GM19099 (cell line): ENCODE results near the gene DNAAF1.

Source experiments
- POLR2A ChIP-seq: IDR thresholded peaks from 3 replicates; pipeline ENCODE4 v1.6.1; 2011; ENCODE audit warnings: low read depth; ENCODE audit not compliant: insufficient read length; ENCODE audit errors: extremely low read depth

The DNAAF1 gene

DNA sequence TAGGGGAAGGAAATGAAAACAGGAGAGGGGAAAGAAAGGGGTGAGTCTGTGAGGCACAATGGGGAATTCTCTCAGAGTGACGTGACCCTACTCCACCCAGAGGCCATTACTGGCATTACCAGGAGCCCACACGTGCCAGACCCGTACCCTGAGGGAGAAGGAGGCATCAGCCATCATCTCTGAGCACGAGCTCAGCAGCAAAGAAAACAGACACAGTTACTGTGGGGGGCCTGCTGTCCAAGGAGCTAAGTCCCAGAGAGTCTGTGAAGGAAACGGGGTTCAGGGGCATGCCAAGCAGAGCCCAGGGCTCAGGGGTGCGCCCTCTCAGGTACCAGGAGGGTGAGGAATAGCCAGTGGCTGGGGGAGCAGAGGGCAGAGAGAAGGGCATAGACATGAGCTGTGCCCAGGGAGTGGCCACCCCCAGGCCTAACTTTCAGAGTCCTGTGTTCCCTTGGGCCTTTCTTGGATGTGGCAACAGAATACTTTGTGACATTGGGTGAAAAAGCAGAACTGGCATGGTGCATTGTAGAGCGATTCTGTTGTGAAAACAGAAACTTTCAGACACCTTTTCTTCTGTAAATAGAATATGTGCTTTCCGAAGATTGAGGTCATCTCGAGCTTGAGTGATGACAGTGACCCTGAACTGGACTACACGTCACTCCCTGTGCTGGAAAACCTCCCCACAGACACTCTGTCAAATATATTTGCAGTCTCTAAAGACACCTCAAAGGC, 30.4 kb downstream of the DNAAF1 start:
- TF ChIP-seq POLR2A = no peak

DNA sequence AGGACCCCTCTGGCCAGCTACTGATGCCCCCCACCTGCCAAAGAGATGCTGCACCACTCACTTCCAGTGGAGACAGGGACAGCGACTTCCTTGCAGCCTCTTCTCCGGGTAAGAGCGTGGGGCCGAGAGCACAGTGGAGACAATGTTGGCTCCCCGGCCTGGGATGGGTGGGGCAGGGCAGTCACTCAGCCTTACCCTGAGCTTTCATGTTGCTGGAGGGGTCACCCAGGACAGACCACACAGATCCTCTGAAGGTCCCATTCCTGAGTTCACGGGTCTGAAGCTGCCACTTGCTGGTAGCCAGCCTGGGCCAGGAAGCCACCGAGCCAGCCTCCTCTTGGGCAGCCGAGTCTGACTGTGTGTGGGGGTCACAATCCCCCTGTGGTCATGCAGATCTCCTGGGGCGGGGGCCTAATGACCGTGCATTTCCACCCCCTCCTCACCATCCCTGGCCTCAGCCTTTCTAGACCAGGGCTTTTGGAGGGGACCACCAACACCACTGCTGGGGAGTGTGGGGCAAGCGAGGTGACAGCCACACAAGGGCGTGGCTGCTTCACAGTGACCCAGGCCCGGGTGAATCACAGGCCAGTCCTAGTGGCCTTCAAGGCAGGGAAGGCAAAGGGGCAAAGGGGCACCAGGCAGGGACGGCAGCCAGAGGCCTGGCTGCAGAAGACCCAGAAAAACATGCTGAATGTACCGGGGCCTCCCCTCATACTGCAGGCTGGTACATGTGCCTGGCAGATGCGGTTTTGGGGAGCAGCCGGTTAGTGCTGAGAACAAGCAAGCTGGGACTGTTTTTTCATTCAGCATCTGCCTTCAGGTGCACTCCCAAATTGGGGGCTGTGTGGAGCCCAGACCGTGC, 31.3 kb downstream of the DNAAF1 start:
- TF ChIP-seq POLR2A = no peak

DNA sequence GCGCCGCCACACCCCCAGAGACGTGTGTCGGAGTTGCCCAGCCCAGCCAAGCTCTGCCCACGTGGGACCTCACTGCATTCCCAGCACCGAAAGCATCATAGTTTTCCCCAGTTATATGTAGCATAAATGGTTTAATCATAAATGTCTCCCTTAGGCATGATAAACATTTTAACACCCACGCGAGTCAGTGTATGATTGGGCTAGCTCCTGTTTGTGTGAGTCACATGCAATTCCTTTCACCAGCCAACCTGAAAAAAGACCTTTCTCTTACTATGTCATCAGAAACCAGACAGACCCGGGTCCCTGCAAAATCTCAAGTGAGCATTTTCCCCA, 32.6 kb downstream of the DNAAF1 start:
- no peak for TF ChIP-seq POLR2A

DNA sequence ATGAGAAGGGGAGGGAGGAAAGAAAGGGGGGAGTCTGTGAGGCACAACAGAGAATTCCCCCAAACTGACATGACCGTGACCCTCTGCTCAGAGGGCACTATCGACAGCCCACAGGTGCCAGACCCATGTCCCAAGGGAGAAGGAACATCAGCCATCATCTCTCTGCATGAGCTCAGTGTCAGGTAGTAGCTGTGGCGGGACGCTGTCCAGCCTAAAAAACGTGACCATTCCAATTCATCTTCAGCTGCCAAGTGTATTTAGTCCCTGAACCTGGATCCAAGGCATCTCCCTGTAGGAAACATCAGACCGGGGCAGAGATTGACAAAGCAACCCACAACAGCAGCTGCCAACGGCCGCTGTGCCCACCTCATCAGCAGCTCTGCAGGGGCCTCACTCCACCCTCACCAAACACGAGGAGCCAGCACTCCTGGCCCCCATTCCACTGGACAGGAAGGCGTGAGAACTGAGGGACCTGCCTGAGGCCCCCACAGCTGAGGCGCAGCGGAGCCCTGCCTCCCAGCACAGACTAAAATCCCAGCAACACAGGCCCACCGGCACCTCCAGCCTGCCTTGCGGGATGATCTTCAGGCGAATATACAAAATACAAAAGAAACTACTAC, 33.1 kb downstream of the DNAAF1 start:
- TF ChIP-seq POLR2A = no peak

DNA sequence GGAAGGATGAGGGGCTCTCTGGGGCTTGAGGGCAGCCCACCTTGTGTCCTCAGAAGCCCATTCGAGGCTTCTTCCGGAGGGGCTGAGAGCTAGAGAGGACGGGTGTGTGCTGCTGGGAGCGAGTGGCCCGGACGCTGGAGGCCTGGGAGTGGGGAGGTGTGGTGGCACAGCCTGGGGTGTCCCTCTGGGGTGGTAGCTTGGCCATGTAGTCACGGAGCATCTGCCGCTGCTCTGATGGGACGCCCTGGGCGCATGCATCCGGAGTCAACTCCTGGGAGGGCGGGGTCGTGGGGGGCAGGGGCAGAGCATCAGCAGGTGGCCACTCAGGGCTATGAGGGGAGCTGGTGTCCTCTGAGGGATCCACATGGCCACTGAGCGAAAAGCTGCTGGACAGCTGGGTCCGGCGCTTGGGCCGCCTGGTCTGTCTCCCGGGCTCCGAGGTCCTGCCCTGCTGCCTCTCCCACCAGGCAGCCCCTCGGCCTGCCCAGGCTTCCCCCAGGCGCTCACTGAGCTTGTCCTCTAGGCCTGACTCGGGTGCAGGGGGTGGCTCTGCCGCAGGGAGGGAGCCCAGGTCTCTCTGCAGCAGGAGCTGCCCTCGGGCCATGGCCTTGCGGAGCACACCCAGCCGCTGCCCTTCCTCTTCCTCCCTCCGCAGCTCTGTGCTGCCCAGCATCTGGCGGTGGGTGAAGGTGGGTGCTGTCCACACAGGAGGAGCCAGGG, 33.9 kb downstream of the DNAAF1 start:
- TF ChIP-seq POLR2A = no peak

DNA sequence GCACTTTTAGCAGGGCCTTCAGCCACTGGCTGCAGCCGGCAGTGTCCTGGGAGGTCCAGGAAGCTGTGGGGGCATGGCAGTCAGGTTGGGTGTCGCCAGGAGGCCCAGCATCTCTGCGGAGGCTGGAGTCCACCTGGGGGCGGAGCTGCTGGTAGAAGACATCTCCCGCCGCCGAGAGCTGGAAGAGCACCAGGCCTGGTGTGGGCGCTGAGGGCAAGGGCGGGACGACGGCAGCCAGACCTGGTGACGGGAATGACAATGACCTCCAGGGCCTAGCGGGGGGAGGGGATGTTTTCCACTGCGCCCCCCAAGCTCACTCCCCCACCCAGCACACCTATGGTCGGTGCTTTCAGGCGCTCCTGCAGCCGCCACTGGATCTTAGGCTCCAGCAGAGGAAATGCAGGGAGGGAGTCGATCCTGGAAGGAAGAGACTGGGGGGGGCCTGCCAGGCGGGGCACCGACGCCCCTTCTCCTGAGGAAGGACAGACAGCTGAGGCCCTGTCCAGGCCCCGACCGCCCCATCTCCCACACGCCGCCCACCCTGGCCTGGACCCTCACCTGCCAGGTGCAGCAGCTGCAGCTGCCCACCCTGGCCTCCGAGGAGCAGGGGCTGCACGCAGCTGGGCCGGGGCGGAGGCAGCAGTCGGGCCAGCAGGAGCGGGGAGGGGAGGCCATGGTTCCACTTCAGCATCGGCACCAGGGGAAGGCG, 34.7 kb downstream of the DNAAF1 start:
- TF ChIP-seq POLR2A = no peak

DNA sequence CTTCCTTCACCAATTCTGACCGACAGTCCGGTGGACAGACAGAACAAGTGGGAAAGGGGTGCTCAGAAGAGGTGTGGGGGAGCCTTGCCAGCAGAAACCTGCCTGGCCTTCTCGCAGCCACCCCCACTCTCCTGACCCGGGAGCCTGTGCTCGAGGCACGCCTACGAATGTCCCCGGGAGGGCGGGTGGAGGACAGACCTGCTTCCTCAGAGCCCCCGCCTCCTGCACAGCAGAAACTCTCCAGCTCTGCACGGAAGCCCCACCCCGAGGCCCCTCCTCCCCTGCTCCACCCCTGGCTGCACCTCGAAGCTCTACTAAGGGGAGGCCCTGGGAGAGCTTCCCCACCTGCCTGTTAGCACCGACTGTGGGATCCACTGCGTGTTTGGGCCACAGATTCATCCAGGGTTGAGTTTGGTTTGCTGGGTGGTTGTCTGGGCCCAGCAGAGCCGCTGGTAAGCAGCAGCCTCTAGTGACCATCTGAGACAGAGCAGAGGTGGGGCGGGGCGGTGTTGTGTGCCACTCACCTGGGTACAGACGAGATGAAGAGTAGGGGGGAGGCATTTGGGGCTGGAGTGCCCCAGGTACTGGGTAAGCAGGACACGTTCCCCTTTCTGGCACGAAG, 35.5 kb downstream of the DNAAF1 start:
- no peak for TF ChIP-seq POLR2A

DNA sequence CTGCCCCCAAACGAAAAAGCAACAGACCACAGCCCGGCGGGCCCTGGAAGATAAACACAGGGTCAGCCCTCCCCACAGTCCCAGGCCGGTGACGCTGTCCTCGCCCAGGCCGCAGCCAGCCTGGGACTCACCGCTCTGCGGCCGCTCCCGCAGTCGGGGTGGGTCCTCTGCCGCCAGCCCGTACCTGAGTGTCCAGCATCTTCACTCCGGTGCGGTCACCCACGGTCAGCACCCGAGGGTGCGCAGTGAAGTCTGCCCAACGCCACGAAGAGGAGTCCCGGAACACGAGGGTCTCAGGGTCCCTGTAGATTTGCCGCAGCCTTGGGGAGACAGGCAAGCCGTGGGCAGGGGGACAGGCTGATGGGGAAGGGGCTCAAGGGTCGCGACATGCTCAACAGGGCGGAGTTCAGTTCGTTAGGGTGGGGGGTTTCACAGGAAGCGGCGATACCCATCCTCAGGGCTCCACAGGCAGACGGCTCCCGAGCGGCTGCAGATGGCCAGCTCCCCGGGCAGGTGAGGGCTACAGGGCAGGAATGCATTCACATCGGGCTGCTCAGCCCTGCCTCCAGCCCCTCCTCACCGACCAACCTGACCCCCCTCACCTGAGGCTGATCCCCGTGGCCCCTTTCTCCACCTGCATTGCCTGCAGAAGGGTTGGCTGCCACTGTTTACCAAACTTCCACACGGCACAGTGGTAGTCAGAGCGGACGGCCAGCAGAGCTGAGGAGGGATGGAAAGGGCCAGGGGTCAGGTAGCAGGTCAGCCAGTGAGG, 36.2 kb downstream of the DNAAF1 start:
- TF ChIP-seq POLR2A = no peak

DNA sequence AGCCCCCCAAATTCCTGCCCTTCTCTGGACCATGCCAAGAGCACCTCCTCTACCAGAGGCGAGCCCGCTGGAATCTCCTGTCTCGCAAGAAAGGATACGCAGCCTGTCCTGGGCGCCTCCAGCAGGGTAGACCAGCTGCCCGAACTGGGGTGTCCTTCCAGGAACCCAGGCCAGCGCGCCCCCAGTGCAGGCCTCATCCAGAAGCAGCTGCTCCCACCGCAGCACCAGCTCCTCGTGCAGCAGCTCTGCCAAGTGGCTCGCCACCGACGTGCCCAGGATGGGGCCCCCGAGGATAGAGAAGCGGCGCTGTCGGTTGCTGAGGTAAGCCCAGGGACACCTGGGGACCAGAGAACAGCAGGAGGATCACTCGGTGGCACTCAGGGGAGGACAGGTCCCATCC, 37.0 kb downstream of the DNAAF1 start:
- TF ChIP-seq POLR2A = no peak

DNA sequence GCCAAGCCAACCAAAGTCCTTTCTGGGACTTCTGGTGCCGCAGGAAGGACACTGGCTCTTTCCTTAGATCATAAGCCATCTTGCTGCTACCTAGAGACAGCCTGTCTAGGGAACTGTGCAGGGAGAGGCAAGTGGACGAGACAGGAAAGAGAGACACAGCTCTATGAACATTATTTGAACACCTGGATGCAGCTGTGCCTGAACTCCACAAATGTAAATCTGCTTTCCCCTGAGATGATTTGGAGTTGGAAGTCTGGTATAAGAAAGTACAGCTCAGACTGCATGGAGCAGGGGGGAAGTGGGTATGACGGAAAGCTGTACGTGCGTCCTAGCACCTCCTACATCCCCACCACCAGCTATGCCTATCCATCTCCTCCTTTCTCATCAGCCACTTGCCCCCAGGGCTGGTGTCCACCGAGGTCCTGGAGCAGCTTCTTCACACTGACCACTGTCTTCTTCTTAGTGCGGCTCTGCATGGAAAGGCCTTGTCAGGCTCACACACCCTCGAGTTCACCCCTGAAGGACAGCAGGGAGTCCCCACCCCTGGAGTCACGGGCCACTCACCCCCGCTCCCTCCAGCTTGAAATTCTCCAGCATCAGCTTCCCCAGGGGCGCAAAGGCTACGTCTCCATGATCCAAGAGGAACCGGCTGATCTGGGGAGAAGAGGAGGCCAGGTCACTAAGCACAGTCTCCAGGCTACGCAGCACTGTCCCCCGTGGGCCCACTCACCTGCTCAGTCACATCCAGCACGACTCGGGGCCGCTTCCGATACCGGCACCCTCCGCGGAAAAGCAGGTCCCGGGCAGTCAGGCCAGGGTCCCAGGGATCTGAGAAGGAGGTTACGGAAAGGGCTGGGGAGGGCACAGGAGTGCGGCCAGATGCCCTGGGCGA, 37.8 kb downstream of the DNAAF1 start:
- TF ChIP-seq POLR2A = no peak

DNA sequence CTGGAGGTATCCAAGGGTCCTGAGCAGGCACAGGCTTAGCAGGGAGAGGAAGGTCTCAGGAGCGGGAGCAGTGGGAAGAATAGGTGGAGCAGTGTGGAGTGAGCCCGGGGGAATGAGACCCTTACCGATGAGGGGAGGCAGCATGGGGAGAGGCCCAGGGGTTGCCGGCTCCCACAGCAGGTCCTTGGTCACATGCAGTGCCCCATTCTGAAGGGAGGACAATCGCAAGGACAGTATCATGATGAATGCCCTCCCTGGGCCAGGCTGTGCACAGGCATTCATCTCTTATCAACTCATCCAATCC, 38.4 kb downstream of the DNAAF1 start:
- TF ChIP-seq POLR2A = no peak

DNA sequence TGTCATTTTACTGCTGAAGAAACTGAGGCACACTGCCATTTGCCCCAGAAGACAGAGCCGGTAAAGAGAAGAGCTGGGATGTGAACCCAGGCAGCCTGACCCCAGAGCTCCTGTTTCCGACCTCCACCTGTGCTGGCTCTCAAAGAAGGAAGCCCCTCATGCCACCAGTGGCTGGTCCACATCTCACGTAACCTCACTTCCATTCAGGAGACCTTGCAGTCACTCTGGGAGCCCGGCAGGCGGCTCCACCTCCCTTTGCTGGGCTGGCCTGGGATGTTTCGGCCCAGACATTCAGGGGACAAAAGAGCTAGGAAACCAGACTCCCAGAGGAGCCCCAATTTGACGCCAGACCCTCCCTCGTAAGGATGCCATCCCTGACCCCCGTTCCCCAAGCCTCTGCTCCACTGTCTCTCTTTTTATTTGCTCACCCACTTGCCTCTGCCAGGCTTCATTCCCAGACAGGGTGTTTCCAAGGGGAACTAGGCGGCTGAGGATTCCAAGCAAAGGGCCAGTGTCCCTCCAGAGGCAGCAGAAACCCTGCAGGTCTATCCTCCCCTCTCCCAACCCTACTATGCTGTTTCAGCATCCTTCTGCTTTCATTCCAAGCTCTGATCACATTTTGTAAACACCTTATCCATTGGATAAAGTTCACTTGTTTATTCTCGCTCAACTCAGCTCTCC, 38.9 kb downstream of the DNAAF1 start:
- no peak for TF ChIP-seq POLR2A
